ENCODE data around the gene HOXC10. TPM values are rescaled to one million over a fixed set of nuclear protein-coding genes. Genes with fewer than 3 reads are reported as not detected.
A peak's percentile ranks its signal among the peaks of the same experiment; 100 is the strongest.

Gene HOXC10
- total RNA-seq, 2 experiments from 2014 or later: not detected

DNA sequence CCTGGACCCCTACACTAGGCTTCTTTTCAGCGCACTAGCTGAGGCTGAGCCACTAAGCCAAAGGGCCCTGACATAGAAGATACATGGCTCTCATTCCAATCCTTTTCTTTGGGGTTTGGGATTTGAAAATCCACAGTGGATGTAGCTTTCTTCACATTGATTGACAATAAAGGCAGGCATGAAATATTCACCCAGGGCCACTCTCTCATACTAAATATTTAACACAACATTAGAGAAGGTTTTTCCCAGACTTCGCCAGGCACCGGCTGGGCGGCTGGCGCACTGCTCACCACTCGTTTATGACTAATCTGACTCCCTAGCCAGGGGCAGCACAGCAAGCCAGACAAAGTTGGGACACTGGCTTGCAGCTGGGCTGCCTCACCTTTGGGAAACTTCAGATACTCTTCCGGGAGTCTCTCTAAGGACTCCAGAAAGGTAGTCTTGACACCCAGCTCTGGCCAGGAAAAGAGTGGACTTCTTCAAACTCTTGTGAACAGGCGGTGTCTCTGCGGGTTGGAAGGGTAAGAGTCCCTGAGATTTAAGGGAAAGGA is 12.7 kb upstream of the HOXC10 start:
- H3K4me1 Mint-ChIP-seq: peaks cover 13% of the 10 kb centered on the region
- POLR2A ChIA-PET: no interaction called here
- no peak overlapping the region for H3K4me3 Mint-ChIP-seq

DNA sequence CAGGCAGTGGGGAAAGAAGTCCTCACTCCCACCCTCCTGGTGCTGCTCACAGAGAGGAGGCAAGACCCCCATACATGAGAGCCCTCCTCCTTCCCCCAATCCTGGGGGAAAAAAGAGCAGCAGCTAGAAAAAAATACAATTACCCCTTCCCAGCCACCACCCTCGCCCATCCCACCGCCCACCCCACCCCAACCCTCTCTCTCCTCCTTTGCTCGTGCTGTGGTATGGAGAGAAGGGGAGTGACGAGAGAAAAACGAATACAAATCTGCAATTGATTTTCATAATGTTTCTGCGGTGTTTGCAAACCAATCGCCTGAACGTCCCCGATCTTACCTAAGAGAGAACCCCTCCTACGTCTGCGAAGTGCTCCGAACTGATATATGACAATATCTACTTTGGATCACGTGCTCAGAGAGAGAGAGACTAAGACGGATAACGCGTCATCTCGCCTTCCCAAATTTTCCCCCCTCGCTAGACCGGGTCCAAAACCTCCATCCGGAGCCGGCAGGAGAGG is 12.2 kb upstream of the HOXC10 start, which contains the start of gene HOXC11:
HOXC11 (plus strand) TSS at position 405 of the 514 bp plus-strand sequence. CDS start 116 bp downstream, outside the sequence.
- ChIA-PET POLR2A (no interaction called here), CTCF (interaction anchor here (1.1 kb wide), 1 partner anchor 13 kb away, joined by 3 read pairs; no protein-coding TSS in a partner anchor)
- Mint-ChIP-seq H3K36me3 (ENCODE audit: low read depth) (peaks cover 7% of the 10 kb centered on the region), H3K27ac (peak within 1 kb of the TSS; percentile 55), H3K4me1 (peaks cover 13% of the 10 kb centered on the region), H3K9me3 (no peaks in the 10 kb centered on the region), H3K4me3 (peak within 1 kb of the TSS; percentile 43), H3K27me3 (peaks cover 91% of the 10 kb centered on the region)
- no peak for DNase-seq

More for the DNA sequence above, 12.7 kb upstream of the HOXC10 start:
- Mint-ChIP-seq H3K27me3 (peaks cover 91% of the 10 kb centered on the region), H3K9me3 (no peaks in the 10 kb centered on the region), H3K36me3 (ENCODE audit: low read depth) (peaks cover 7% of the 10 kb centered on the region), H3K27ac (no peak overlapping the region)
- CTCF ChIA-PET: interaction anchor here (1.1 to 1.5 kb wide), 2 partner anchors 13 to 27 kb away, joined by 3 read pairs; no protein-coding TSS in a partner anchor
- DNase-seq: no peak

- Mint-ChIP-seq H3K4me3 (peak overlapping the region; percentile 43), H3K27me3 (peaks cover 91% of the 10 kb centered on the region), H3K36me3 (ENCODE audit: low read depth) (peaks cover 7% of the 10 kb centered on the region), H3K4me1 (peaks cover 13% of the 10 kb centered on the region), H3K27ac (peak overlapping the region; percentile 55), H3K9me3 (no peaks in the 10 kb centered on the region)
- DNase-seq: no peak
- CTCF ChIA-PET: no interaction called here
- POLR2A ChIA-PET: no interaction called here
Measured at GRCh38 chr12:53973236-53974042, 11.5 kb upstream of the HOXC10 start.

DNA sequence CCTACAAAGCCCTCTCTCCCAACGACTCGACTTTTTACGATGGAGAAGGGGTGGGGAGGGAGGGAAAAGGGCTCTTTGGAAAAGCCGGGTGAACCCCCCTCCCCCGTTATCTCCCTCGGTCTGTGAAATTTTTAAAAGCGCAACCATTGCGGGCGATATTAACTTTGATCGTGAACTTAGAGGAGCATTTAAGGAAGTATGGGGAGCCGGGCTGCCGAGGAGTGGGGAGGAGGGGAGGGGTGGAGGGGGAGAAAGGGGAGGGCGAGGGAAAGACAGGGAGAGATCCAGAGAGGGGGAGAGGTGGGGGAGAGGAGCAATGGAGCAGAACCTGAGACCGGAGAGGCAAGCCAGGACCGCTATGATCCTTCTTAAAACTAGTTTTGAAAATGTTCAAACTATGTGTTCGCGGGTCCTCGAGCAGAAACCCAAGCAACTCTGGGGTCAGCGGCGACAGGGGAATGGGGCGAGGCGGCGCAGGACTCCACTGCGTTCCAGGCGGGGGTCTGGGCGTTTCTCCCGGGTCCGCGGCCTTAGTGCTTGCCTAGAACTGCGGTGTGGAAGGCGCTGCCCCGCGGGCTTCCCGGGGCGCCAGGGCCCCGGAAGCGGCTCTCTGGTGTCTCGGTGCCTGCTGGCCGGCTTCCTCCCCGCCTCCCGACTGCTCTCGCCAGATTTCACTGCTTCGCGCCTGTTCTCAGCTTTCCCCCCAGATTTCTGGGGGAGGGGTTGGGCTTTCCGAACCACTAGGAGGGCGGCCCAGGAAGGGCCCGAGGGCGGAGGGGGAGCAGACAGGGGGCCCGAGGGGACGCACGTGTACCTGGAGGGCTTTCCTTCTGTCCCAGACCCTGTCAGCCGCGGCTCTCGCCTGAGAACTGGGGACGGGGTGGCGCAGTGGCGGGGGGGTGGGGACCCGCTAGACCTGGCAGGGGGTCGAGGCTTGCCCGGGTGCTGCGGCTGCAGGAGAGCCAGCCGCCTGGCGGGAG is 10.6 kb upstream of the HOXC10 start, which contains the start of gene HOTAIR:
HOTAIR (minus strand) TSS at position 871 of the 980 bp plus-strand sequence.
- H3K4me3 Mint-ChIP-seq: peak within 1 kb of the TSS; percentile 34
- ChIA-PET POLR2A (no interaction called here), CTCF (interaction anchor here (0.6 kb wide), 1 partner anchor 39 kb away, joined by 4 read pairs; no protein-coding TSS in a partner anchor)
- H3K27ac Mint-ChIP-seq: peak within 1 kb of the TSS; percentile 60
- H3K36me3 Mint-ChIP-seq (ENCODE audit: low read depth): peaks cover 7% of the 10 kb centered on the region
- no peaks in the 10 kb centered on the region for H3K9me3 Mint-ChIP-seq
- H3K4me1 Mint-ChIP-seq: peaks cover 13% of the 10 kb centered on the region
- DNase-seq: no peak
- peaks cover 91% of the 10 kb centered on the region for H3K27me3 Mint-ChIP-seq

DNA sequence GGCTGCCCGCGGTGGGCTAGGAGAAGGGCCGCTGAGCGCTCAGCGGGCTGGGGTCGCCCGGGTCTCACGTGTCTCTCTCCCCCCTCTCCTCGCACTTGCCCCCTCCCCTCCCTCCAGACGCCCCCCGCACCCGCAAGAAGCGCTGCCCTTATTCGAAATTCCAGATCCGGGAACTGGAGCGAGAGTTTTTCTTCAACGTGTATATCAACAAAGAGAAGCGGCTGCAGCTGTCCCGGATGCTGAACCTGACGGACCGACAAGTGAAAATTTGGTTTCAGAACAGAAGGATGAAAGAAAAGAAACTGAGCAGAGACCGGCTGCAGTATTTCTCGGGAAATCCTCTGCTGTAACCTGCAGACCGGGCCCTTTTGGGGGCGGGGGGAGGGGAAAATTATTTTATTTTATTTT is 9.9 kb upstream of the HOXC10 start:
- ChIA-PET CTCF (interaction anchor here (0.6 to 0.9 kb wide), 3 partner anchors 29 to 232 kb away, joined by 3 to 4 read pairs (median 4); no protein-coding TSS in a partner anchor), POLR2A (no interaction called here)

DNA sequence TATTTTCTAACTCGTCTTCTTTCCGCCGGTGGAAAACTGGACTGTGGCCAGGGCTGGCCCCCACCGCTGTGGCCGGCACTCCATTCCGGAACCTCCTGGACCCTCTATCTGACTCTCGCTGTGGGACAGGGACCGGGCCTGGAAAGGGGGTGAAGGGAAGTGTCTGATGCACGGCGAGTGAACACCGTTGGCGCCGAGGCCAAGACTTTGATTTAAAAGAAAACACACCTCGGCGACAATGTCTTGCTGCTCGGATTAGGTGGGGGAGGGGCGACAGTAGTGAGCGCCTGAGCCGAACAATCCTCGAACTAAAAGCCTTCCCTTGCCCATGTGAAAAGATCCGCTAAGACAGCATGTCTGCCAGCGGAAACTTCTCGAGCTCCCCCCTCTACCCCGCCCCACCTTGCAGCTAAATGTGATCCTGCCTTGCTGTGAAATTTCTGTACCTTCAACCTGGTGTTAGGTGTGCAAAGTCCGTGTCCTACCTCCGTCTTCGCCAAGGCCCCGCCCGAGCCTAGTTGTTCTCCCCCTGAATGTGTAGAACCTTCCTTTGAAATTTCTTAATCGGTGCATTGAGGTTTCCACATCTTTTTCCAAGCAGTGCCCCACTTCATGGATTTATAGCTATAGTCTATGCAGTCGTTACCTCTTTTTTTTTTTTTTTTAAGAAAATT is 9.3 kb upstream of the HOXC10 start:
- ChIA-PET POLR2A (no interaction called here), CTCF (interaction anchor here (0.6 to 1.0 kb wide), 4 partner anchors 29 to 239 kb away, joined by 3 to 4 read pairs (median 4); no protein-coding TSS in a partner anchor)
- Mint-ChIP-seq H3K36me3 (ENCODE audit: low read depth) (peaks cover 7% of the 10 kb centered on the region), H3K4me3 (peak overlapping the region; percentile 34), H3K9me3 (no peaks in the 10 kb centered on the region), H3K27ac (peak overlapping the region; percentile 60), H3K27me3 (peaks cover 91% of the 10 kb centered on the region), H3K4me1 (peaks cover 13% of the 10 kb centered on the region)
- no peak for DNase-seq

More for the DNA sequence above, 9.9 kb upstream of the HOXC10 start:
- no peak overlapping the region for H3K27ac Mint-ChIP-seq
- peaks cover 7% of the 10 kb centered on the region for H3K36me3 Mint-ChIP-seq (ENCODE audit: low read depth)
- peaks cover 91% of the 10 kb centered on the region for H3K27me3 Mint-ChIP-seq
- peaks cover 13% of the 10 kb centered on the region for H3K4me1 Mint-ChIP-seq
- DNase-seq: no peak
- H3K4me3 Mint-ChIP-seq: no peak overlapping the region
- no peaks in the 10 kb centered on the region for H3K9me3 Mint-ChIP-seq

DNA sequence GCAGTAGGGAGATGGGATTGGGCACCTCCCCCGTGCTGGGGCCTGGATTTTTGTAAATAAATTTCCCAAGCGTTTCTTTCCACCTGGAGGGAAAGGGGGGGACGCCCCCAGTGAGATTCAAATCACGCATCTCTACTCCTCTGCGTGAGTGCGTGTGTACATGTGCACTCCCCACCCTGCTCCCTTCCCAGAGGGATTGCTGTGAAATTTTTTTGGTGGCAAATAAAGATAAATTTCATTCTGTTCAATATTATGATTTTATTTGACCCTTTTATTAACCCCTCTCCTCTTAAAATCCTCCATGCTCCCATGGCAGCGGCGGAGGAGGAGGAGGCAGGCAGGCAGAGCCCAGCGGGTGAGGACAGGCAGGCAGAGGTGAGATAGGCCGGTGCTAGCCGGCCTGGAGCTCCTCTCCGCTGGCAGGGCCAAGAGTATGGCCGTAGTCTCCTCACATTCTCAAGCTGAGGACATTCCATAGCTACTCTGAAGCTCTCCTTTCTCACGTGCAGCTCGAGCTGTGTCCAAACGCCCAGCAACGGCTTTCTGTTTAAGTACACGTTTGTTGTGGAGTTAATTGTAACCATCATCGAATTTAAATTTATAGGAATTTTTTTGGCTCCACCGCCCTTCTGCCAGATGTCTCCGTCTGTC is 8.6 kb upstream of the HOXC10 start:
- Mint-ChIP-seq H3K27me3 (peaks cover 91% of the 10 kb centered on the region), H3K9me3 (no peaks in the 10 kb centered on the region), H3K4me3 (no peak overlapping the region), H3K36me3 (ENCODE audit: low read depth) (peaks cover 7% of the 10 kb centered on the region), H3K4me1 (peaks cover 13% of the 10 kb centered on the region), H3K27ac (no peak overlapping the region)
- POLR2A ChIA-PET: no interaction called here
- CTCF ChIA-PET: interaction anchor here (0.9 to 1.0 kb wide), 2 partner anchors 231 to 238 kb away, joined by 3 read pairs; no protein-coding TSS in a partner anchor
- DNase-seq: no peak

GRCh38 chr12:53976823-53977595 is 7.9 kb upstream of the HOXC10 start:
- Mint-ChIP-seq H3K27ac (no peak overlapping the region), H3K36me3 (ENCODE audit: low read depth) (peaks cover 7% of the 10 kb centered on the region), H3K27me3 (peaks cover 91% of the 10 kb centered on the region), H3K9me3 (no peaks in the 10 kb centered on the region), H3K4me1 (peaks cover 13% of the 10 kb centered on the region), H3K4me3 (no peak overlapping the region)
- CTCF ChIA-PET: interaction anchor here (1.0 kb wide), 1 partner anchor 238 kb away, joined by 3 read pairs; no protein-coding TSS in a partner anchor
- no peak for DNase-seq
- POLR2A ChIA-PET: no interaction called here

- no peaks in the 10 kb centered on the region for H3K9me3 Mint-ChIP-seq
- DNase-seq: no peak
- H3K27ac Mint-ChIP-seq: no peak overlapping the region
- ChIA-PET POLR2A (no interaction called here), CTCF (no interaction called here)
- H3K36me3 Mint-ChIP-seq (ENCODE audit: low read depth): peaks cover 7% of the 10 kb centered on the region
- H3K27me3 Mint-ChIP-seq: peaks cover 91% of the 10 kb centered on the region
- H3K4me1 Mint-ChIP-seq: peaks cover 13% of the 10 kb centered on the region
- no peak overlapping the region for H3K4me3 Mint-ChIP-seq
Measured at GRCh38 chr12:53977596-53978445, 7.1 kb upstream of the HOXC10 start.

Data from activated CD4-positive, alpha-beta T cell treated with anti-CD3 and anti-CD28 coated beads, Interleukin-2, amount 10 ng/mL, durations not matched to agents 7 days and 5 days (primary cell).